ENCODE data around the gene CCNF. TPM values are rescaled to one million over a fixed set of nuclear protein-coding genes. Genes with fewer than 3 reads are reported as not detected.
A peak's percentile ranks its signal among the peaks of the same experiment; 100 is the strongest.

Gene CCNF
- total RNA-seq, 1 donor from 2014 or later, result 26.4 TPM

DNA sequence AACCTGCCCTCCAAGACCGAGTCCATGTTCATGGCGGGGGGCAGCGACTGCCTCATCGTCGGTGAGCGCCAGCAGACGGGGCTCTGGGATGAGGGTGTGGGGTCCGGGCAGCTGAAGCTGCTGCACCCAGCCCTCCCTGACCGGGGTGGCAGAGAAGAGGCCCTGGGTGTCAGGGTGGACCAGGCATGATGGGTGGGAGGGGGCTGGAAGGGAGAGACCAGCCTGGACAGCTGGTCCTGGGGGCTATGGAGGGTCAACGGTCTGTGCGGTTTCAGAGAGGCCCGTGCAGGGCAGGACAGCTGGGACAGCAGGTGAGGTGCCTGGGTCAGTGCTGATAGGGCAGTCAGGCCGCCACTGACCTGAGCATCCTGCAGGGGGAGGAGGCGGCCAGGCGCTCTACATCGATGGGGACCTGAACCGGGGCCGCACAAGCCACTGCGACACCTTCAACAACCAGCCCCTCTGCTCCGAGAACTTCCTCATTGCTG, 71.2 kb downstream of the CCNF start:
- peaks cover 10% of the 10 kb centered on the region for H3K4me1 Mint-ChIP-seq (ENCODE audit: low read depth, unreplicated experiment)
- no peak overlapping the region for H3K27ac Mint-ChIP-seq (ENCODE audit: unreplicated experiment)
- H3K27me3 Mint-ChIP-seq (ENCODE audit: unreplicated experiment), result peaks cover 6% of the 10 kb centered on the region
- TF ChIP-seq, protein P1, sequence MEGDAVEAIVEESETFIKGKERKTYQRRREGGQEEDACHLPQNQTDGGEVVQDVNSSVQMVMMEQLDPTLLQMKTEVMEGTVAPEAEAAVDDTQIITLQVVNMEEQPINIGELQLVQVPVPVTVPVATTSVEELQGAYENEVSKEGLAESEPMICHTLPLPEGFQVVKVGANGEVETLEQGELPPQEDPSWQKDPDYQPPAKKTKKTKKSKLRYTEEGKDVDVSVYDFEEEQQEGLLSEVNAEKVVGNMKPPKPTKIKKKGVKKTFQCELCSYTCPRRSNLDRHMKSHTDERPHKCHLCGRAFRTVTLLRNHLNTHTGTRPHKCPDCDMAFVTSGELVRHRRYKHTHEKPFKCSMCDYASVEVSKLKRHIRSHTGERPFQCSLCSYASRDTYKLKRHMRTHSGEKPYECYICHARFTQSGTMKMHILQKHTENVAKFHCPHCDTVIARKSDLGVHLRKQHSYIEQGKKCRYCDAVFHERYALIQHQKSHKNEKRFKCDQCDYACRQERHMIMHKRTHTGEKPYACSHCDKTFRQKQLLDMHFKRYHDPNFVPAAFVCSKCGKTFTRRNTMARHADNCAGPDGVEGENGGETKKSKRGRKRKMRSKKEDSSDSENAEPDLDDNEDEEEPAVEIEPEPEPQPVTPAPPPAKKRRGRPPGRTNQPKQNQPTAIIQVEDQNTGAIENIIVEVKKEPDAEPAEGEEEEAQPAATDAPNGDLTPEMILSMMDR (IDR thresholded peaks at IDR 0.05; ENCODE audit: partially characterized antibody, unreplicated experiment), result no peak
- H3K36me3 Mint-ChIP-seq (ENCODE audit: unreplicated experiment), result no peaks in the 10 kb centered on the region
- no peak for DNase-seq
- H3K4me3 Mint-ChIP-seq (ENCODE audit: unreplicated experiment), result no peak overlapping the region
- H3K9me3 Mint-ChIP-seq (ENCODE audit: unreplicated experiment), result peaks cover 3% of the 10 kb centered on the region

DNA sequence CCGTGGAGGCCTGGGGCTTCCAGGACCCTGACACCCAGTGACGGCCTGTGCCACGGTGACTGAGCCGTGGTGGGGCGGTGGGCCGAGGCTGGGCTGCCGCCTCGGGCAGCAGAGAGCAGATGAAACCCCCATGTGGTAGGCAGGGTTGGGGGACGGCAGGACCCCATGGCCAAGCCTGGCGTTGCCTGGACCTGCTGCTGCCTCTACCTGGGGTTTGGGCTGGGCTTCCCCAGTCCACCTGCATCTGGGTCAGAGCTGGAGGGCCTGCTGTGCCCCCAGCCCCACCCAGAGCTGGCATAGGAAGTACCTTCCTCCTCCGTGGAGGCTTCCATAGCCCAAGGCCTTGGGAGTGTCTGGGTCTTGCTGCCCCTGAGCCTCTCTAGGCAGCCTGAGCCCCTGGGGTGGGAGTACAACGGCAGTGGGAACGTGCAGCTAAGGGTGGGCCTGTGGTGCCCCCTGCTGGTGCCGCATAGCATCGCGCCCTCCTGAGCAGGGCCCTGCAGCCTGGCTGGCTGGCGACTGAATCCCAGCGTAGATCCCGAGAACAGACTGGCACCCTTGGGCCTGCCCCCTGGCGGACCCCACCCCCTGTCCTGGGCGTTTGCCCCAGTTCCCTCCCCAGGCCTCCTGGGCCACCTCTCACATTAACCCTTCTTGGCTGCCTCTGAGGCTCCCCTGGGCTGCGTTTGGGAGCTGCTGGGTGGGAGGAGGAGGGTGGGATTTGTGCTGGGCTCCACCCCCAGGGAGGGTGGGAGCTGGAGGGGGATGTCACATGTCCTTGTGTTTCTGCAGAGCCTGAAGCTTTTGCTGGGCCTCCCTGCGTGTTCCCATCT, 71.9 kb downstream of the CCNF start:
- peaks cover 10% of the 10 kb centered on the region for H3K4me1 Mint-ChIP-seq (ENCODE audit: low read depth, unreplicated experiment)
- DNase-seq, result peak; percentile 95
- TF ChIP-seq, protein P1 (IDR thresholded peaks at IDR 0.05; ENCODE audit: partially characterized antibody, unreplicated experiment), result peak; percentile 99
- peak overlapping the region; percentile 20 for H3K4me3 Mint-ChIP-seq (ENCODE audit: unreplicated experiment)
- H3K36me3 Mint-ChIP-seq (ENCODE audit: unreplicated experiment), result no peaks in the 10 kb centered on the region
- peaks cover 3% of the 10 kb centered on the region for H3K9me3 Mint-ChIP-seq (ENCODE audit: unreplicated experiment)
- peaks cover 8% of the 10 kb centered on the region for H3K27me3 Mint-ChIP-seq (ENCODE audit: unreplicated experiment)
- H3K27ac Mint-ChIP-seq (ENCODE audit: unreplicated experiment), result peak overlapping the region; percentile 43

DNA sequence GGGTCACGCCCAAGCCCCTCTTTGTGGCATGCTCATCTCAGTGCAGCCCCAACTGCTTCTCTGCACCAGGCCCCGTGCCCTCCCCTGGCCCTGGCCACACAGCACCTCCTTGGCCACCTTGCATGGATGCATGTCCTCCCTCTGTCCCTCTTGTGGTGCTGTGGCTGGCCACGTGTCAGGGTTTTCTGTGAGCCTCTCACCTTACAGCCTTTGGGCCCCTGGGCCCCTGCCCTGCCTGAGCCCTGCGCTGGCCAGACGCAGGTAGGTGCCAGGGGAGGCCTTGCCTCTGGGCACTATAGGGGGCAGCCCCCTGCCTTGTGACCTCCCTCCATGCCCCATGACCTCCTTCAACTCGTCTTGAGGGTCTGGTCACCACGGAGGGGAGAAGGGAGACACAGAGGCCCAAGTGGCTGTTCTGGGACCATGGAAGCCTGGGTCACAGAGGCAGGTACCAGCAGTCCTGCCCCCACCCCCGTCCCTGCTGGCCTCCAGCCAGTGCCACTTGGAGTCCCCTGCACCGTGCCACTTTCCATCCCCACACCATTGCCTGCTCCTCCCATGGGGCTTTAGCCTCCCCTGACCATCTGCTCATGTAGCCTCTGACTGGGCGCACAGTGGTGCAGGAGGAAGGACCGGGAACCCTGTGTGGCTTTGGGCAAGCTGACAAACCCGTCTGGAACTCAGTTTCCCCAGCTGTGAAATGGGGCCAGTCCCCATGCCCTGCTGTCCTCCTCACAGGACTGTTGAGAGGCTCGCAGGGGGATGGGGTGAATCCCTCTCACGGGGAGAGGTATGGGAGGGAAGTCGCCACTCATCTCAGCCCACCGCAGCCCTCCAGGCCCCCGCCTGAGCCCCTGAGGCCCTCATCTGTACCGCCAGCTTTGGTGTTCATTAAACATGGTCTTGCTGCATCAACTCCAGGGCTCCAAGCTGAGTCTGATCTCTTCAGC, 73.0 kb downstream of the CCNF start:
- Mint-ChIP-seq H3K9me3 (ENCODE audit: unreplicated experiment) (peaks cover 3% of the 10 kb centered on the region), H3K4me3 (ENCODE audit: unreplicated experiment) (peak overlapping the region; percentile 42), H3K36me3 (ENCODE audit: unreplicated experiment) (no peaks in the 10 kb centered on the region), H3K27ac (ENCODE audit: unreplicated experiment) (peak overlapping the region; percentile 12), H3K4me1 (ENCODE audit: low read depth, unreplicated experiment) (peaks cover 10% of the 10 kb centered on the region), H3K27me3 (ENCODE audit: unreplicated experiment) (peaks cover 8% of the 10 kb centered on the region)
- DNase-seq, result no peak
- TF ChIP-seq, protein P1 (IDR thresholded peaks at IDR 0.05; ENCODE audit: partially characterized antibody, unreplicated experiment), result no peak

DNA sequence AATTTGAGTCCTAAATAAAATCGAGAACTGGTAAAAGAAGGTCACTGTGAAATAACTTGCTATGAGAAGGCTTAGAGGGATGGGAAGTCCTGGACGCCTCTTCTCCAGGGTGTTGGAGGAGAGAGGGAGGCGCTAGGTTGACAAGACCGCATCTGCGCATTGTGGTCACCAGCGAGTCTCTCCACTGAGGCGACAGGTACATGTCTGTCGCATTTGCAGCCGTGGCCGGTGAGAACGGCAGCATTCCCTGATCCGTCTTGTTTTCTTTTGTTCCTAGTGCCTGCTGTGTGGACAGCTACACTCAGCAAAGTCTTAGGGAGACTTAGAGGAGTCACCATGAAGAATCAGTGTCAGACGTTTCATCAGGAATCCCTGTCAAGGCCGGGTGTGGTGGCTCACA, 76.4 kb downstream of the CCNF start:
- Mint-ChIP-seq H3K4me1 (ENCODE audit: low read depth, unreplicated experiment) (peaks cover 4% of the 10 kb centered on the region), H3K27ac (ENCODE audit: unreplicated experiment) (no peak overlapping the region), H3K4me3 (ENCODE audit: unreplicated experiment) (no peak overlapping the region), H3K27me3 (ENCODE audit: unreplicated experiment) (peaks cover 2% of the 10 kb centered on the region), H3K9me3 (ENCODE audit: unreplicated experiment) (no peaks in the 10 kb centered on the region), H3K36me3 (ENCODE audit: unreplicated experiment) (no peaks in the 10 kb centered on the region)
- TF ChIP-seq, protein P1 (IDR thresholded peaks at IDR 0.05; ENCODE audit: partially characterized antibody, unreplicated experiment), result no peak
- no peak for DNase-seq
